ENCODE data around the gene HOXB5.

HOXB5 gene

DNA sequence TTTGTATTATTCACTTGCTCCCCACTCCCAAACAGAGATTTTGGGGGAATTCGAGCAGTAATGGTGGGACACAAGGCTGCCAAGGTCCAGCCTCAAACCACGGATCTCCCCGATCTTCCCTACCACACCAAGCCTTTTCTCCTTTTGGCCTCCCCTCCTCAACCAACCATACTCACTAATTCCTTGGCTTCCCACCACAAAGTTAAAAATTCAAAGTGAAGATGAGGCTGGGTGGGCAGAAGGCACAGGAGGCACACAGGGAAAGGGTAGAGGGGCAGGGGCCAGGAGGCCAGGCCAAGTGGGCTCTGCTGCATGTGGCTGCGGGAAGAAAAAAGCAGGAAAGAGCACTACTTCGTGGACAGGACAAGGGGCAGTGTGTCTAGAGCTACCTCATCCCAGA is 30.6 kb downstream of the HOXB5 start:
- H3K4me1 Mint-ChIP-seq (ENCODE audit: low read depth): no peaks in the 10 kb centered on the region
- no peaks in the 10 kb centered on the region for H3K36me3 Mint-ChIP-seq (ENCODE audit: low read depth)
- H3K9me3 Mint-ChIP-seq: no peaks in the 10 kb centered on the region
- no peak overlapping the region for H3K27ac Mint-ChIP-seq
- H3K27me3 Mint-ChIP-seq: peaks cover 7% of the 10 kb centered on the region
- no peak overlapping the region for H3K4me3 Mint-ChIP-seq

DNA sequence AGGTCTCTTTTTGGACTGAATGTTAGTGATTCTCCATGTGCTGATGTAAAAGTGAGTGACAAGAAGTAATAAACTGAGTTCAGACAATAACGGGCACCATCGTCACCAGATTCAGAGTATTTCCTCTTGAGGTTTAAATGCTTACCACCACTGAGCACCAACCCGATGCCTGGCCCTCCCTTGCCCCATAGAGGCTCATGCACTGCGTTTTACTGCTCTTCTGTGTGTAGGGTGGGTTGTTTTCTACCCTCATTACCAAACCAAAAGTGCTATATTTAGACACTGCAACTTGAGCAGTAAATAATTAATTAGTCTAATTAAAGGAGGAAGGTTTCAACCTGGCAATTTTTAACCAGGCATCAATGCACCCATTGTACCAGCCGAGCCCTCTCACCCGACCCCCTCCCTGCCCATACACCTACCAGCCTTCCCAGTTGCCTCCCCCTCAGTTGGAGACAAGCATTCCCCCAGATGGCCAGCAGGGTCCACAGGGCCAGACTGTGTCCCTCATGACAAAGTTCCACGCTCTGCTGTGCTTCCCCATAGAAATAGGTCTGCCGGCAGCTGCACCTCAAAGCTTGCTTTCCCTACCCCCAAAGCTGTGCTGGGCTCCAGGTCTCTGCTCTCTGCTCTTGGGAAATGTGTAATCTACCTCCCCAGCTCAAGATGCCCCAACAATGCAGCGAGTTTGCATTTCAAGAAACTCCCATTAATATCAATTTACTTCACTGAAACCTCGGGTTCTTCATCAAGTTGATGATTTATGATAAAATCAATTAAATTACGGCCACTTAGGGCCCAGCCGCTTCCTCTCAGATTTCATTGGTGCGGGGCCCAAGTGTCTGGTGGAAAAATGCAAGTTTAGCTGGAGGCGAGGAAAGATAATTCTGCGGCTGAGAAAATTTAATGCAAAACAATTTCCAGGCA is 31.4 kb downstream of the HOXB5 start:
- Mint-ChIP-seq H3K4me3 (no peak overlapping the region), H3K36me3 (ENCODE audit: low read depth) (no peaks in the 10 kb centered on the region), H3K27me3 (peaks cover 7% of the 10 kb centered on the region), H3K4me1 (ENCODE audit: low read depth) (no peaks in the 10 kb centered on the region), H3K9me3 (no peaks in the 10 kb centered on the region), H3K27ac (no peak overlapping the region)

DNA sequence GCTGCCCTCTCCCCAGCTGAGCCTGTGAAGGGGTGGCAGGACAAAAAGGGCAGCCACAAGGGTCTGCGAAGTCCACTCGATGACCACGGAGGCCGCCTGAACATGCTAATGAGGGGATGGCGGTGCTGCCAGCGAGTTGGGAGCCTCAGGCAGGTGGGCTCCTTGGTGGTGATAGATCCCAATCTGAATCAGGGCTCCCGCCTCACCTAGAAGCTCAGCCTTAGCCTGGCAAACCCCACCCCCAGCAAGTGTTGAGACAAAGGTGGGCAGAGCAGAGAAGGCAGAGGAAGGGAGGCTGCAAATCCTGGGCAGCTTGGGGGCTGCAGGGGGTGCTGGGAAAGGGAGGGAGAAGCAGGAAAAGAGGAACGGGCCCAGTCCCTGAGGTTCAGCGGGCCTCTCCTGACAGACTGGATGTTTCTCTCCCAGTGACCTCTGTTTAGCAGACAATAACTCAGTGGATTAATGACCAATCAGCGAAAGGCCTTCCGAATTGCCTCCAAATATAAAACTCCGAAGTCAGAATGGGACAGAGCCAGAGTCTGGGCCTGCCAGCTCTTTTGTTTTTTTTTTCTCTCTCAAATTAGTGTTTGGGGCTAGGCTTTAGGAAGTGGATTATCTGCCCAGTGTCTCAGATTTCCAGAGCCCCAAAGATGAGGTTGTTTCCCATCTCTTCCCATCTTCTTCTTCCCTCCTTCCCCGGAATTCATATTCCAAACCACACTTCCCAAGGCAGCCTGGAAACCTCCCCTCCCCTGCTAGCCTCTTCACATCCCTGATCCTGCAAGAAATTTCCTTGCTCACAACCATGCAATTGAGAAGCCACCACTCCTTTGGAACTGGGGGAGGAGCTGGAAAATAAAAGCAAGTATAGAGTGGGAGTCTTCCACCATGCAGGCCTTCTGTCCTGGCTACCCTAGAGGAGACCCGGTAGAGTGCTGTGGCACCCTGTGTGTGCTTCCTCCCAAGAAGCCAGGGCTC is 33.5 kb downstream of the HOXB5 start:
- peaks cover 3% of the 10 kb centered on the region for H3K4me1 Mint-ChIP-seq (ENCODE audit: low read depth)
- no peak overlapping the region for H3K4me3 Mint-ChIP-seq
- peaks cover 25% of the 10 kb centered on the region for H3K27me3 Mint-ChIP-seq
- H3K36me3 Mint-ChIP-seq (ENCODE audit: low read depth): no peaks in the 10 kb centered on the region
- no peaks in the 10 kb centered on the region for H3K9me3 Mint-ChIP-seq
- H3K27ac Mint-ChIP-seq: no peak overlapping the region

DNA sequence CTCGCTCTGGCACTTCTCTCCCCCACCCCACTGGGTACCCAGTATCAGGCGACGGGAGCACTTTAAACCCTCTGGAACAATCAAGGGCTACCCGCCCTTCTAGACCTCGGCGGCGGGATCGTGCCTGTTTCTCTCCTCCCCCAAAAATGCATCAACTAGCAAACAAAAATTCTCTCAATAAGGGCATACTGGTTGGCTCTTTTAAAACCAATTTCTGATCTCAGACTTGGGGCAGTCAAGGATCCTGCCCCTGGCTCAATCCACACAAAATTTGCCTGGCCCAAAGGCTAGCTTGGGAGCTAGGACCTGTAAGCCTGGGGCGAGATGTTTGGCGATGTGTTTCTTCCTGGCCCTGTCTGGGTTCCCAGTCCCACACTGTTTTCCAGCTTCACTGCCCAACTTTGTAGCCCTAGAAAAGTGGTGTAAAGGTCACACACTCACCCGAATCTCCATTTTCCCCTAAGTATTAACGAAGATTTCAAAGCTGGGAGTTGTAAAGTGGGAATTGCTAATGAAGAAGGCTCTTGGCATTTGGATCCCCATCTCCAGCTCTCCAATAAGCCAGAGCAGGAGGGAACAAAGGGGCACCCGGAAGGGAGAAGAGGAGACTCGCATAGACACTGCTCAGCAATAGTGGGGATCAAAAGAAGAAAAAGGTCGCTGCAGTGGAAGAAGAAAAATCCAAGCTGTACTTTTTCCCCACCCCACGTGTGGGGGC is 34.3 kb downstream of the HOXB5 start:
- peaks cover 31% of the 10 kb centered on the region for H3K27me3 Mint-ChIP-seq
- no peak overlapping the region for H3K4me3 Mint-ChIP-seq
- H3K36me3 Mint-ChIP-seq (ENCODE audit: low read depth): no peaks in the 10 kb centered on the region
- H3K4me1 Mint-ChIP-seq (ENCODE audit: low read depth): peaks cover 5% of the 10 kb centered on the region
- no peak overlapping the region for H3K27ac Mint-ChIP-seq
- H3K9me3 Mint-ChIP-seq: no peaks in the 10 kb centered on the region

DNA sequence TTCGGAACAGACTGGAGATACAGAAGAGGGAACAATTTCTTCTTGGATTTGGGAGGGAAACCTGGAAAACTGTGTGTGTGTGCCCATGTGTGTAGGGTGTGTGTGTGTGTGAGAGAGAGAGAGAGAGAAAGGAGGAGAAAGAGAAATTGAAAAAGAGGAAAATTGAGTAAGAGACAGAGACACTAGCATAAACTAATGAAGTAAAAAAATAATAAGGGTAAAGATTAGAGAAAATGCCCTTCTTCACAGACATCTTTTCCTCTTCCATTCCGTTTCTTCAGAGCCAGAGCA is 34.8 kb downstream of the HOXB5 start:
- Mint-ChIP-seq H3K27ac (no peak overlapping the region), H3K36me3 (ENCODE audit: low read depth) (no peaks in the 10 kb centered on the region), H3K4me3 (no peak overlapping the region), H3K27me3 (peaks cover 36% of the 10 kb centered on the region), H3K4me1 (ENCODE audit: low read depth) (peaks cover 5% of the 10 kb centered on the region), H3K9me3 (no peaks in the 10 kb centered on the region)

DNA sequence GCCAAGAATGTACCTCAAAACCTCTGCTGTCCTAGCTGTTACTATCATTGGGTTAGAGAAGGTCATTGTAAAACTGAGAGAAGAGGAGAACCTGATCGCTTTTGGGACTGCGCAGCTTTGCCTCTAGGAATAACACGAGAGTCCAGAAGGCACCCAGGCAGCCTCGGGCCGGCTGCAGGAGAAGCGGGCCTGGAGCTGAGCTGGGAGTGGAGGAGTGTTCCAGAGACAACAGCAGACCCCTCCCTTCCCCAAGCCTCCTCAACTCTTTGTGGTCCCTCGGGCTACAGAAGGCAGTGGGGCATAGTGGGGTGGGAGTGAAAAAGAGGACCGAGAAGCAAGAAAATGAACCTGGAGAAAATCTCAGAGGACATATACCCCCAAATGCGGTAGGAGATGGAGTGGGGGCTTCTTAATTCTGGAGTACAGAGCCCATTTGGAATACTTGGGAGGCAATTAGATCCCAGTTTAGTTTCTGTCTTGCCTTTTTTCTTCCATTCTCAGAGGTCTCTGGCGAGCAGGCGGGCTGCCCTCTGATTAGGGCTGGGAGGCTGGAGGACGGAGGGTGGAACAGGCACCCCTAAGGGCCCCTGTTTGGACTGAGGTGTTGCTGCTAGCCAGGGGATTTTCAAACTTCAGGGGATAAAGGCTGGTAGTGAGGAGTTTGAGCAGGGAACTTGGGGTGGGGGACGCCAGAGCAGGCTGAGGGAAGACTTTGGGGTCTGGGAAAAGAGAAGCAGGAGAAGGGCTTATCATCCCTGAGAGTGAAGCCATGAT is 35.3 kb downstream of the HOXB5 start:
- Mint-ChIP-seq H3K4me3 (no peak overlapping the region), H3K9me3 (no peaks in the 10 kb centered on the region), H3K4me1 (ENCODE audit: low read depth) (peaks cover 5% of the 10 kb centered on the region), H3K36me3 (ENCODE audit: low read depth) (no peaks in the 10 kb centered on the region), H3K27me3 (peaks cover 37% of the 10 kb centered on the region), H3K27ac (no peak overlapping the region)

DNA sequence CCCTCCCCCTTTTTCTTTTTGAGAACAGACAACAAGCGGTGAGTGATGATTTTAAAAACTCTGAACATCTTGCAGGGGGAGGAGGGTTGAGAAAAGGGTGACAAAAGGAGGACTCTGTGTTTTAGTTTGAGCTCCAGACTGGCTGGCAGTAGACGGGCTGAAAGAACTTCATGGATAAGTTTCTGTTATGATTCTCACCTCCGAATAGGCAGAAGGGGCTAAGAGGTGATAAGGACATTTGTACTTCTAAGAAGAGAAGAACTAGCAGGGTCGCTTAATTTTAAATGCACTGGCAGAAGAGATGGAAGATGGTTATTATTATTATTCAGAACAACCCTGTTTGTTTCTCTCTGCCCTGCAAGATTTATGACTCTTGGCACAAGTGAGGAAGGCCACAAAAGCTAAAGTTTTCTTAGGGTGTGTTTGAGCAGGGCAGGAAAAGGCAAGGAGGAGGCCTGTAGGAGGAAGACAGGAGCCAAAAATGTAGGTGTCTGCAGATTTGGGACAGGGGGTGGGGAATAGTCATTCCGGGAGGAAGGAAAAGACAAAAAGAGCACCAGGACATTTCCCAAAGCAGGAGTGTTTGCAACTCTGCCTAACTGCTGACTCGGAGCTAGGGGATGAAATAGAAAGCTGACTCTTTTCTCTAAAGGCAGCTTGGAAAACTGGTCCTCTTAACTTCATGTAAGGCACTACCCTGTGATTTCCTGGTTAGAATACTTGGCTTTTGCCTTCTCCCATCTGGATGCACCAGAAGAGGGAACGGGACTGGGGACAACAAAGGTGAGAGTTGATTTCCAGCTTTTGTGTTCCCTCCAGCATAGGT is 36.8 kb downstream of the HOXB5 start:
- Mint-ChIP-seq H3K27ac (no peak overlapping the region), H3K27me3 (peaks cover 37% of the 10 kb centered on the region), H3K9me3 (no peaks in the 10 kb centered on the region), H3K4me3 (no peak overlapping the region), H3K36me3 (ENCODE audit: low read depth) (no peaks in the 10 kb centered on the region), H3K4me1 (ENCODE audit: low read depth) (peaks cover 5% of the 10 kb centered on the region)

DNA sequence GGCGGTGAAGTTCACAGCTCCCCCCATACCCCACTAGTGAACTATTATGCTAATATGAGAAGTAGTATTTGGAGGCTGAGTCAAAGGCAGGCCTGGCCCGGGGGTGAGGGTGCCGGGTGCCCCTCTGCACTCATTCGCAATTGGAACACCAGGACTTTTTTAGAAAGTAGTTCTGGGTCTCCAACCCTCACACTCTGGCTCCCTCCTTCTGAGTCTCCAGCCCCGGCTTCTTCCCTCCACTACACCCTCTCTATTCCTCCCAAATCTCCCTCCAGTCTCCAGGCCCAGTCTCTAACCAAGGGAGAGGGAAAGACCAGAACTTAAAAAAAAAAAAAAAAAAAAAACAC is 37.4 kb downstream of the HOXB5 start:
- no peak overlapping the region for H3K27ac Mint-ChIP-seq
- no peak overlapping the region for H3K4me3 Mint-ChIP-seq
- H3K36me3 Mint-ChIP-seq (ENCODE audit: low read depth): no peaks in the 10 kb centered on the region
- H3K27me3 Mint-ChIP-seq: peaks cover 37% of the 10 kb centered on the region
- H3K4me1 Mint-ChIP-seq (ENCODE audit: low read depth): peaks cover 5% of the 10 kb centered on the region
- H3K9me3 Mint-ChIP-seq: no peaks in the 10 kb centered on the region

DNA sequence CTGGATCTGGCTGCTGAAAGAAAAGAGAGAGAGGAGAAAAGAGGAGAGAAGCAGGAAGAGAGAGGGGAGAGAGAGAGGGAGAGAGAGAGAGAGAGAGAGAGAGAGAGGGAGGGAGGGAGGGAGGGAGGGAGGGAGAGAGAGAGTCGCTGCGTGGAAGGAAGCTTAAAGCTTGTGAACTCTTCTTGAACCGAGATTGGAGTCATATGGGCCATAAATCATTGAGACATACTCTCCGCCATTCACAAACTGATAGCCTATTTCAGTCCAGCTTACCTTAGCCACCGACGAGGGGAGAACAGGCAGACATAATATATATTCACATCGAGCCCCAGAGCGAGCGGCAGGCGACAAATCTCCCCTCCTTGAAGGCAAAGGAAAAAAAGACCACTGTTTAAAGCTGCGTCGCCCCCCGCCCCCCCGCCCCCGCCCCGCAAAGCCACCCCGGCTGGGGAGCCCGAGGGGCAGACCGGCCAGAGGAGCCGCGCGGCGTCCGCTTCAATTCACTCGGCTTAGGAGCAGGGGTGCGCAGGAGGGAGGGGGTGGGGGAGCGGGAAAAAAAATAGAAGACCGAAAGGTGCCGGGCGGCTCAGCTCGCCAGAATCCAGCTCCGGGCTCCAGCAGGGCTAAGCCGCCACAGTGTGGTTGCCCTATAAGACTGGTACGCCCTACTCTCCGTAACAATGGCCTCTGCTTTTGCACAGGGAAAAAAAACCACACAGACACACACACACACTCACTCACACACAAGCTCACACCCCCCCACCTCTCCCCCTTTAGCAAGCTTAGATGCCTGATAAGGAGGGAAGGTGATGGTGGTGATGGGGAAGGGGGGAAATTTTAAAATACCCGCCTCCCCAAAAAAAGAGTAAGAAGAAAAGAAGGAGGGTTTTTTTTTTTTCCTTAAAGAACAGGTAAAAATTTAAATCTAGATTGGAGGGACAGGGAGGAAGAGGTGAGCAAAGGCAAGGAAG is 38.0 kb downstream of the HOXB5 start:
- peaks cover 37% of the 10 kb centered on the region for H3K27me3 Mint-ChIP-seq
- H3K9me3 Mint-ChIP-seq: no peaks in the 10 kb centered on the region
- no peak overlapping the region for H3K27ac Mint-ChIP-seq
- H3K4me3 Mint-ChIP-seq: peak overlapping the region; percentile 82
- no peaks in the 10 kb centered on the region for H3K36me3 Mint-ChIP-seq (ENCODE audit: low read depth)
- H3K4me1 Mint-ChIP-seq (ENCODE audit: low read depth): peaks cover 5% of the 10 kb centered on the region

DNA sequence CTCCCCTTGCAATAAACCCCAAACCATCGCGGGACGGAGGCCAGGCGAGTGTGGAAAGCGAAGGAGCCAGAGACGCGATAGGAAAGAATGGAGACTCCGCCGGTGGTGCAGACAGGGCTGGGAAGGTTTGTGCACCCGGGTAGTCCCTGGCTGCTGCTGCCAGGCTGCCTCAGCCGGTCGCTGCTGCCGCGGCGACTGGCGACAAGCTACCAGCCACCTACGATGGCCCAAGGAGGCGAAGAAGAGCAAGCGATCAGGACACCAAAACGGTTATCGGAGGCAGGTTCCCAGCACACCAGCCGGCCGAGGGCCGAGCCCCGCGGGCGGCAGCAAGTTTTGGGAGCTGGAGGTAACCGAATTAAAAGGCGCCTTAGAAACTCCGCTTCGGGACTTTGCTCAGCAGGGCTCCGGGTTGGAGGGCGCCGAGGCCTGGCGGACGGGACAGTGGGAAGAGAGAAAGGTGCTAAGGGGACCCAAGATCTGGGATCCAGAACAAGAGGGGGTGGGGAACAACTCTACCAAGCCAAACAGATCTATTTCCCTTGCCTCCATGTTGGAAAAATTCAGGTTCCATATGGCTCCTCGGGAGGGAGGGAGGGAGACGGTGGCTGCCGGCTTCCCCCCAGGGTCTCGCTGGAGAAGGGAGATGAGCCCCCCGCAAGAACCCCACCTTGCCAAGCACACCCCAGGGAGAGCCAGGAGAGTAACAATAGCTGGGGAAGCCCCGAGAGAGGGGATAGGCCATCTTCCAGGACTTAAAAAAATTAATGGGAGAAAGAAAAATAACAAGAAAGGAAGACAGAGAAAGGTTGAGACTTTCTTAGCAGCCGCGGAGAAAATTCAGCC is 38.9 kb downstream of the HOXB5 start:
- Mint-ChIP-seq H3K4me1 (ENCODE audit: low read depth) (peaks cover 5% of the 10 kb centered on the region), H3K9me3 (no peaks in the 10 kb centered on the region), H3K27ac (no peak overlapping the region), H3K27me3 (peaks cover 37% of the 10 kb centered on the region), H3K36me3 (ENCODE audit: low read depth) (no peaks in the 10 kb centered on the region), H3K4me3 (peak overlapping the region; percentile 82)

DNA sequence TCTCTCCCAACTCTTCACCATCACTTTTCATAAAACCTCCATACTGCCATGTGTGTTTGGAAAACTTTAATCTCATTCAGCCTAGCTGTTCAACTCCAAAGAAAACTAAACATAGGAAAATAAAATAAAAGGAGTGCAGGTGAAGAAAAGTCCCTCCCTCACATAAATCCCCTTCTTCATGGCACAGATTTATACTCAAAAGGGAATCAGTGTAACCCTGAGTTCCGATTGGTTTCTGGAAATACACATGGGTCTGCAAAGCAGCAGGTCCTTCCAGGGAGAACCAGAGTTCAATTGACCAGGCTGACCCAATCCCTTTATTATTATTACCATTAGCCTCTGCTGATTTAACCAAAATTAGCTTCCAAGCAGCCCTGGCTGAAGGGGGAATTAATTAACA is 39.8 kb downstream of the HOXB5 start:
- H3K9me3 Mint-ChIP-seq: no peaks in the 10 kb centered on the region
- no peak overlapping the region for H3K4me3 Mint-ChIP-seq
- no peaks in the 10 kb centered on the region for H3K36me3 Mint-ChIP-seq (ENCODE audit: low read depth)
- H3K27me3 Mint-ChIP-seq: peaks cover 29% of the 10 kb centered on the region
- no peak overlapping the region for H3K27ac Mint-ChIP-seq
- peaks cover 5% of the 10 kb centered on the region for H3K4me1 Mint-ChIP-seq (ENCODE audit: low read depth)

DNA sequence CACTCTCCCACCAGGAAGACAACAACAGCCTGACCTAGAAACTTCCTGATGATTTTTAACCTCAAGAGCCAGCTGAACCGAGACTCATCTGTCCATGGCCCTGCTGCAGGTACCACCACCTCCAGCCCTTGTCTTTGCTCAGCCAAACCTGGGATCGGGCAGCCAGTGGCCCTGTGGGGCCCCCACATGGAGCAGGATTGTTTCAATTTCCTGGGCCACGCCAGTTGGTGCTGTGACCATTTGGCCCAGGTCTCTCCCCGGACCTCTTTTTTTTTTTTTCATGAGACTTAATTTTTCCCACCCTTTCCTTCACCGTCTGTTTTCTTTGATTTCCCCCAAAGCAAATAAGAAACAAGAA is 40.4 kb downstream of the HOXB5 start:
- no peak overlapping the region for H3K4me3 Mint-ChIP-seq
- H3K27me3 Mint-ChIP-seq: peaks cover 29% of the 10 kb centered on the region
- peaks cover 10% of the 10 kb centered on the region for H3K4me1 Mint-ChIP-seq (ENCODE audit: low read depth)
- no peaks in the 10 kb centered on the region for H3K9me3 Mint-ChIP-seq
- no peak overlapping the region for H3K27ac Mint-ChIP-seq
- no peaks in the 10 kb centered on the region for H3K36me3 Mint-ChIP-seq (ENCODE audit: low read depth)

Data from stimulated activated naive CD8-positive, alpha-beta T cell treated with anti-CD3 and anti-CD28 coated beads, Interleukin-15, Interleukin-2, amounts not matched to agents 100 ng/mL and 50 ng/mL, for 24 hours (primary cell).